ENCODE measurements around the gene STXBP4. TPM values are rescaled to one million over a fixed set of nuclear protein-coding genes. Genes with fewer than 3 reads are reported as not detected.

STXBP4 gene
- total RNA-seq, 6 donors from 2014 or later, result 9.1 to 24.7 (median 11.9) TPM

DNA sequence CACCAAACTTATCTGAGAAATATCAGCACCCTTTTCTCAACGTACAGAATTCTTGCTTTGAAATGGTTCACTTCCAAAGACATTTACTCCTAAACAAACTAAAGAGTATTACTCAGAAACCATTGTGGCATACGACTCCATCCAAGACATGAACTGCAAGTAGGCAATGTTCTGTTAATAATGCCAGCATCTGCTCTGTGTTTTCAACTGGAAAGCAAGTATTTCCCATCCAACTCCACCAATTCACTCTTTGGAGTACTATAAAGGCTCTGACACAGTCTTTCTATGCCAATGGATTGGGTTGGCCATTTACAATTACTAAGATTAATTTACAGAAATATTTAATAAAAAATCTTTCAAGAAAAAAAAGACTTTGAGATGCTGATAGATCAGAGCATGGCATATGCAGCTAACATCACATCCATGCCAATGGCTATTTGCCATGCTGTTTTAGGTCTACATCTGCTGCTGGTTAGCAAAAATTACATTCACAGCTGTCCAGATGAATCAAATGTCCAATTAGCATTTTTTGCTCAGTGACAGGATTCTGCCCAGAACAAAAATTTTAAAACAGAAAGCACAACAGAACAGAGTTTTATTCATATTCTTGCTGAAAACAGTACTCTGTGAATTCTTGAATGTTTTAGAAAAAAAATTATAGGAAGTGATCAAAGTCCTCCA, 230.3 kb downstream of the STXBP4 start:
- ATAC-seq (ENCODE audit: low FRiP score in 2 of 2) (no peak), DNase-seq (no peak)
- Histone ChIP-seq H3K27me3 (no peaks in the 10 kb centered on the region), H3K4me1 (peaks cover 0 to 7% (median 2%) of the 10 kb centered on the region in 4 donors), H3K36me3 (no peaks in the 10 kb centered on the region), H3K9me3 (no peaks in the 10 kb centered on the region), H3K4me3 (no peak overlapping the region), H3K27ac (no peak overlapping the region)
- TF ChIP-seq POLR2A (IDR thresholded peaks at IDR 0.05) (no peak), POLR2AphosphoS5 (IDR thresholded peaks at IDR 0.05) (no peak), EP300 (IDR thresholded peaks at IDR 0.05) (no peak)
- TF ChIP-seq, protein P1, sequence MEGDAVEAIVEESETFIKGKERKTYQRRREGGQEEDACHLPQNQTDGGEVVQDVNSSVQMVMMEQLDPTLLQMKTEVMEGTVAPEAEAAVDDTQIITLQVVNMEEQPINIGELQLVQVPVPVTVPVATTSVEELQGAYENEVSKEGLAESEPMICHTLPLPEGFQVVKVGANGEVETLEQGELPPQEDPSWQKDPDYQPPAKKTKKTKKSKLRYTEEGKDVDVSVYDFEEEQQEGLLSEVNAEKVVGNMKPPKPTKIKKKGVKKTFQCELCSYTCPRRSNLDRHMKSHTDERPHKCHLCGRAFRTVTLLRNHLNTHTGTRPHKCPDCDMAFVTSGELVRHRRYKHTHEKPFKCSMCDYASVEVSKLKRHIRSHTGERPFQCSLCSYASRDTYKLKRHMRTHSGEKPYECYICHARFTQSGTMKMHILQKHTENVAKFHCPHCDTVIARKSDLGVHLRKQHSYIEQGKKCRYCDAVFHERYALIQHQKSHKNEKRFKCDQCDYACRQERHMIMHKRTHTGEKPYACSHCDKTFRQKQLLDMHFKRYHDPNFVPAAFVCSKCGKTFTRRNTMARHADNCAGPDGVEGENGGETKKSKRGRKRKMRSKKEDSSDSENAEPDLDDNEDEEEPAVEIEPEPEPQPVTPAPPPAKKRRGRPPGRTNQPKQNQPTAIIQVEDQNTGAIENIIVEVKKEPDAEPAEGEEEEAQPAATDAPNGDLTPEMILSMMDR (IDR thresholded peaks at IDR 0.05), result no peak
- WGBS, 2 donors, result 73 to 81% methylated on average over 2 of the region's 2 CpGs

DNA sequence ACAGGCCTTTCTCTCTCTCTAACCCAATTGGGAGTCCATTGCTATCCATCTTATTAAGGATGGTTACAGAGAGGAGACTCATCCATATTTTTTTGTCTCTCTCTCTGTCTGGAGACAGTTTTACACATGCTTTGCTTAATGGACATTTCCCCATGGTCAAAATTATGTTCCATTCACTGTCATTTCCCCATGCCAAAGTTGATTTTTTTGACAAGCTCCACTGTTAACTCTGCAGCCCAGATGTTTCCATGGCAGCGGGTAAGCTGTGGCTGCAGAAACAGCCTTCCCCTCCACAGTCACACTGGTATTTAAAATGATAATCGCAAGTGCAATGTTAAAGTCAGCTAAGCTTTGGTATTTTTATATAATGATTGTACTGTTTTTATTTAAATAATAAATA, 232.3 kb downstream of the STXBP4 start:
- no peak overlapping the region for H3K27ac ChIP-seq
- DNase-seq, result no peak
- H3K4me1 ChIP-seq, result peaks cover 0 to 7% (median 2%) of the 10 kb centered on the region in 4 donors
- H3K36me3 ChIP-seq, result no peaks in the 10 kb centered on the region
- ATAC-seq (ENCODE audit: low FRiP score in 2 of 2), result no peak
- no peak for TF ChIP-seq POLR2A (IDR thresholded peaks at IDR 0.05)
- TF ChIP-seq, protein P1 (IDR thresholded peaks at IDR 0.05), result no peak
- no peaks in the 10 kb centered on the region for H3K9me3 ChIP-seq
- 60 to 69% methylated on average over 2 of the region's 2 CpGs for WGBS, 2 donors
- no peak overlapping the region for H3K4me3 ChIP-seq
- no peaks in the 10 kb centered on the region for H3K27me3 ChIP-seq

DNA sequence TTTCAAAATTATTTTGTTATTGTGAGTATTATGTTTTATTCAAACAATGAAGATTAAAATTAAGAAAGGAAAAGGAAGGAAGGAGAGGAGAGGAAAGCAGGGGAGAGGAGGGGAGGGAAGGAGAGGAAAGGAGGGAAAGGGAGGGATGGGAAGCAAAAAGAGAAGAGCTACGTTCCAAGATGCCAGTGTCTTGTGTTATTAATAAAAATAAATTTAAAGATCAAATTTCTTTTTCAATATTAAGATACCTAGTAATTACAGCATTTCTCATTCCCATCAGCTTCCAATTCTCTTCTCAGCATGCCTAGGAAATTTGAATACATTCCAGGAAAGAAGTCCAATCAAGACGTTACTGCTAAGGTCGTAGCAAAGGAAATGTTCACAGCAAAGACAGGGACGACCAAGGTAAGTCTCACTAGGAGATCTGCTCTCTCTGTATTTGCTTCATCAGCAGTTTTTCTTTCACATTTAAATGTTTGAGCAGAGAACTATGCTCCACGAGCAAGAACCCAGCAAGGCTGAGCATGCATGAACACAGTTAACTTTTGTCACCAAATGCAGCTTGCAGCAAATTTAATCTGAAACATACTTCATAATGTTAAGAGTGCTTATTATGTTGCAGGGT, 232.9 kb downstream of the STXBP4 start:
- DNase-seq (no peak), ATAC-seq (ENCODE audit: low FRiP score in 2 of 2) (no peak)
- 17 to 23% methylated on average over 5 of the region's 5 CpGs for WGBS, 2 donors
- TF ChIP-seq, protein P1 (IDR thresholded peaks at IDR 0.05), result no peak
- TF ChIP-seq EP300 (IDR thresholded peaks at IDR 0.05), result no peak
- TF ChIP-seq POLR2A (IDR thresholded peaks at IDR 0.05), result no peak
- TF ChIP-seq POLR2AphosphoS5 (IDR thresholded peaks at IDR 0.05), result no peak
- H3K27ac ChIP-seq, result no peak overlapping the region
- no peaks in the 10 kb centered on the region for H3K9me3 ChIP-seq
- H3K4me1 ChIP-seq, result peaks cover 0 to 7% (median 2%) of the 10 kb centered on the region in 4 donors
- H3K27me3 ChIP-seq, result no peaks in the 10 kb centered on the region
- no peak overlapping the region for H3K4me3 ChIP-seq
- no peaks in the 10 kb centered on the region for H3K36me3 ChIP-seq

DNA sequence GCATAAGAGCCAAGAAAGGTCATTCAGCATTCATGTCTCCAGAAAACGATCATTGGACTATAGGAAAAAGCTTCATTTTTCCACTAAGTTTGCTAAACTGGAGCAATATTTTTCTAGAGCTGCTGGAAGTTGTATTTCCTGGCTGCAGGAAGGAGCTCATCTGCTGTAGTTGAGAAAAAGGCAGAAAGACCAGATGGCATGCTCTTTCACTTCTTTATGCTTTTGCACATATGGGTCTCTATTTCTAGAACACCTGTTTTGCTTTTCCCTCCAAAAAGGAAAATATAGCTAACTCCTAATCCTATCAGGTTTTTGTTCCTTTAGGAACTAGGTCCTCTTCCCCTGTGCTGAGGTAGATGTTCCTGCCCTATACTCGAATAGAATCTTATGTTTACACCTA, 234.3 kb downstream of the STXBP4 start:
- peaks cover 0 to 4% (median 2%) of the 10 kb centered on the region in 4 donors for H3K4me1 ChIP-seq
- 71 to 74% methylated on average over 2 of the region's 2 CpGs for WGBS, 2 donors
- no peak overlapping the region for H3K4me3 ChIP-seq
- H3K27me3 ChIP-seq, result no peaks in the 10 kb centered on the region
- ATAC-seq (ENCODE audit: low FRiP score in 2 of 2) (no peak), DNase-seq (no peak)
- H3K27ac ChIP-seq, result no peak overlapping the region
- no peaks in the 10 kb centered on the region for H3K9me3 ChIP-seq
- H3K36me3 ChIP-seq, result no peaks in the 10 kb centered on the region
- TF ChIP-seq POLR2A (IDR thresholded peaks at IDR 0.05) (no peak), POLR2AphosphoS5 (IDR thresholded peaks at IDR 0.05) (no peak), EP300 (IDR thresholded peaks at IDR 0.05) (no peak)

DNA sequence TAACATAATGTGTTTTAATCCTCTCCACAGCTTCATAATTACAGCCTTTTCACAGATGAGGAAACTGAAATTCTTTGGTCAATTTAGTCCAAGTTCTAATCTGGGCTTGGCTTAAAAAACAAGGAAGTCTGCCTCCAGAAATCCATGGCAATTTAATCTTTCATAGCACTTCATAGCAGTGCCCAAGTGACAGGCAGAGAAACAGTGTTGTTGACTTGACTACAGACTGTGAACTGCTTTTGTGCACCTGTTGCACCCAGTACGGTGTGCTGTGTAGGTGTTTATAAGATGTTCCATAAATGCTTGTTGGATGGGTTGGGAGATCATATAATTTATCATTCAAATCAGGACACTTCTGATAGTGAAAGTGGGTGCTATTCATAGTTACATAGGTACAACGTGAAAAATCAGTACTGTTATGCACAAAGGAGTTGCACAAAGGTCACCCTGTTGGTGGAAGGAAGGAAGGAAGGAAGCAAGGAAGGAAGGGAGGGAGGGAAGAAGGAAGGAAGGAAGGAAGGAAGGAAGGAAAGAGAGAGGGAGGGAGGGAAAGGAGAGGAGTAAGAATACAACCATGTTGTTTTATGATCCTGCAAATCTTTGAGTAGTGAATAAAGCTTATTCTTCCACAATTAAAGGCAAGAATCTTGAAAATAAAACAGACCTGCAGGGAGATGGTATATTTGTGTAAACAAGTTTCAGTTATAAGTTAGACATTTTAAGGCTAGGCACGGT, 239.7 kb downstream of the STXBP4 start:
- 47 to 50% methylated on average over 3 of the region's 3 CpGs for WGBS, 2 donors

More for the DNA sequence above, 239.7 kb downstream of the STXBP4 start:
- no peak overlapping the region for H3K4me3 ChIP-seq
- ATAC-seq (ENCODE audit: low FRiP score in 2 of 2) (no peak), DNase-seq (no peak)
- H3K27me3 ChIP-seq, result no peaks in the 10 kb centered on the region
- no peaks in the 10 kb centered on the region for H3K9me3 ChIP-seq
- no peak overlapping the region for H3K27ac ChIP-seq
- no peaks in the 10 kb centered on the region for H3K4me1 ChIP-seq
- H3K36me3 ChIP-seq, result no peaks in the 10 kb centered on the region
- TF ChIP-seq EP300 (IDR thresholded peaks at IDR 0.05) (no peak), POLR2AphosphoS5 (IDR thresholded peaks at IDR 0.05) (no peak), POLR2A (IDR thresholded peaks at IDR 0.05) (no peak)
- TF ChIP-seq, protein P1 (IDR thresholded peaks at IDR 0.05), result no peak
